ENCODE data around the gene KLHDC2. TPM values are rescaled to one million over a fixed set of nuclear protein-coding genes. Genes with fewer than 3 reads are reported as not detected.

Gene KLHDC2, protein sequence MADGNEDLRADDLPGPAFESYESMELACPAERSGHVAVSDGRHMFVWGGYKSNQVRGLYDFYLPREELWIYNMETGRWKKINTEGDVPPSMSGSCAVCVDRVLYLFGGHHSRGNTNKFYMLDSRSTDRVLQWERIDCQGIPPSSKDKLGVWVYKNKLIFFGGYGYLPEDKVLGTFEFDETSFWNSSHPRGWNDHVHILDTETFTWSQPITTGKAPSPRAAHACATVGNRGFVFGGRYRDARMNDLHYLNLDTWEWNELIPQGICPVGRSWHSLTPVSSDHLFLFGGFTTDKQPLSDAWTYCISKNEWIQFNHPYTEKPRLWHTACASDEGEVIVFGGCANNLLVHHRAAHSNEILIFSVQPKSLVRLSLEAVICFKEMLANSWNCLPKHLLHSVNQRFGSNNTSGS
- total RNA-seq, result 64.9 and 86.5 TPM in 2 replicates

DNA sequence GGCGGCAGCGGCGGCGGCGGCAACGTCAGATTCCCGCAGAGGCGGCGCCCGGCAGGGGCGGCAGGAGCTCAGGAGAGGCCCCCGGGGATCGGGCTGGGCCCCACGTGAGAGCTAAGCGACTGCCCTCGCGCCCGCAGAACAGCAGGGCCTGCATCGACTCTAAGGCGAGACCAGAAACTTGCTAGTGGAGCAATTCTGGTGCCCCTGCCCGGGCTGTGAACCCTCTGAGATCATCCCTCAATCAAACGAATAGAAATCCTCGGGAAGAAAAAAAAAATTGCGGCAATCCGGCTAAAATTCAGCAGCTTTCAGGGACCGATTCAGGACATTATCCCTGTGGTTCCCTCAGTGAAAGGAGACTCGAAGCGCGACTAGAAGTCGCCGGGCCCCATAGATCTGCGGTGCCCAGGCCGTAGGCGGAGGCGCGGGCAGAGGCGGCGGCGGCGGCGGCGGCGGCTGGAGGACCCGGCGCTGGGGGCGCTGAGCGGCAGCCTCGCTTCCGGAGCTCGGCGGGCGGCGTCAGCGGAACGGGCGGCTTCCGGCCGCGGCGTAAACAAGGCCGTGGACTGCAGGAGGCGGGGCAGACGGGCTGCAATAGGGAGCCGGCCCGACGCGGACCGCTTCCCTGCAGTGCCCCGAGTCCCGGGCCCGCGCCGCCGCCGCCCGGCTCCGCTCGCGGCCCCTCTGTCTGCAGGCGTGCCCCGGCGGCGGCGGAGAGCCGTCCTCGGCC, at the start of gene KLHDC2:
Gene KLHDC2 (plus strand): TSS at position 583 of the 730 bp plus-strand sequence. CDS start 316 bp downstream, outside the sequence.

Other genes with a start within 250 kb of the KLHDC2 start
- 506 and 2,249 TPM in 2 replicates for gene RPS29, start 181.8 kb upstream of the KLHDC2 start, total RNA-seq
- 8.6 and 10.6 TPM in 2 replicates for gene LRR1, start 169.2 kb upstream of the KLHDC2 start, total RNA-seq
- 286 and 384 TPM in 2 replicates for gene RPL36AL, start 147.5 kb upstream of the KLHDC2 start, total RNA-seq
- 33.5 and 43.7 TPM in 2 replicates for gene MGAT2, start 147.4 kb upstream of the KLHDC2 start, total RNA-seq
- gene DNAAF2, start 132.9 kb upstream of the KLHDC2 start, total RNA-seq, result 12.6 and 12.9 TPM in 2 replicates
- gene POLE2, start 79.9 kb upstream of the KLHDC2 start, total RNA-seq, result 1.4 and 2.4 TPM in 2 replicates
- gene KLHDC1, start 75.0 kb upstream of the KLHDC2 start, total RNA-seq, result 0.68 and 1.2 TPM in 2 replicates
- 38.3 and 71.3 TPM in 2 replicates for gene NEMF, start 84.6 kb downstream of the KLHDC2 start, total RNA-seq
- gene ARF6, start 124.9 kb downstream of the KLHDC2 start, total RNA-seq, result 101 and 110 TPM in 2 replicates

All from nasal cavity respiratory epithelium epithelial cell of viscerocranial mucosa (primary cell).